GM12872 (cell line): ENCODE measurements around the gene CA6.

Experiments used
- TF ChIP-seq, protein P1 (sequence below): IDR thresholded peaks from 3 replicates; pipeline ENCODE4 v1.5.1; 2011; ENCODE audit warnings: low read depth, mild to moderate bottlenecking, low read length, moderate library complexity; ENCODE audit not compliant: insufficient read depth

CA6 gene

GRCh38 chr1:8925406-8925805 is 20.3 kb upstream of the CA6 start:
- TF ChIP-seq, protein P1, sequence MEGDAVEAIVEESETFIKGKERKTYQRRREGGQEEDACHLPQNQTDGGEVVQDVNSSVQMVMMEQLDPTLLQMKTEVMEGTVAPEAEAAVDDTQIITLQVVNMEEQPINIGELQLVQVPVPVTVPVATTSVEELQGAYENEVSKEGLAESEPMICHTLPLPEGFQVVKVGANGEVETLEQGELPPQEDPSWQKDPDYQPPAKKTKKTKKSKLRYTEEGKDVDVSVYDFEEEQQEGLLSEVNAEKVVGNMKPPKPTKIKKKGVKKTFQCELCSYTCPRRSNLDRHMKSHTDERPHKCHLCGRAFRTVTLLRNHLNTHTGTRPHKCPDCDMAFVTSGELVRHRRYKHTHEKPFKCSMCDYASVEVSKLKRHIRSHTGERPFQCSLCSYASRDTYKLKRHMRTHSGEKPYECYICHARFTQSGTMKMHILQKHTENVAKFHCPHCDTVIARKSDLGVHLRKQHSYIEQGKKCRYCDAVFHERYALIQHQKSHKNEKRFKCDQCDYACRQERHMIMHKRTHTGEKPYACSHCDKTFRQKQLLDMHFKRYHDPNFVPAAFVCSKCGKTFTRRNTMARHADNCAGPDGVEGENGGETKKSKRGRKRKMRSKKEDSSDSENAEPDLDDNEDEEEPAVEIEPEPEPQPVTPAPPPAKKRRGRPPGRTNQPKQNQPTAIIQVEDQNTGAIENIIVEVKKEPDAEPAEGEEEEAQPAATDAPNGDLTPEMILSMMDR: no peak

DNA sequence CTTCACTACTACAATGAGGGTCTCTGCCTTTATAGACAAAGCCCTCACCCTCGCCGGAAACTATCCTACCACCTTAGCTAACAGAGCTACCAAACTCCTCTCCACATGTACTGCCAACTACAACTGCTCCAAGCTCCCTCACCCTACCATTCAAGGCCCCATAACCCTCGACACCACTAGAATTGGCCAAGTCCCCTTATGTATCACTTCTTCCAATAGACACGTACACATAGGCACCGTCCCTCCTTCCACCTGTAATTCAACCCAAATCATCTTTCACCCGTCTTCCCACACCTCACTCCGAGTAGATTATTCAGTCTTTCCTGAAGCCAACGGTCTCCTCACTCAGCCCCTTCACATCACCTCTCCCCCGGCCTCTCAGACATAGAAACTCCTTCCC is 19.7 kb upstream of the CA6 start:
- TF ChIP-seq, protein P1: no peak

DNA sequence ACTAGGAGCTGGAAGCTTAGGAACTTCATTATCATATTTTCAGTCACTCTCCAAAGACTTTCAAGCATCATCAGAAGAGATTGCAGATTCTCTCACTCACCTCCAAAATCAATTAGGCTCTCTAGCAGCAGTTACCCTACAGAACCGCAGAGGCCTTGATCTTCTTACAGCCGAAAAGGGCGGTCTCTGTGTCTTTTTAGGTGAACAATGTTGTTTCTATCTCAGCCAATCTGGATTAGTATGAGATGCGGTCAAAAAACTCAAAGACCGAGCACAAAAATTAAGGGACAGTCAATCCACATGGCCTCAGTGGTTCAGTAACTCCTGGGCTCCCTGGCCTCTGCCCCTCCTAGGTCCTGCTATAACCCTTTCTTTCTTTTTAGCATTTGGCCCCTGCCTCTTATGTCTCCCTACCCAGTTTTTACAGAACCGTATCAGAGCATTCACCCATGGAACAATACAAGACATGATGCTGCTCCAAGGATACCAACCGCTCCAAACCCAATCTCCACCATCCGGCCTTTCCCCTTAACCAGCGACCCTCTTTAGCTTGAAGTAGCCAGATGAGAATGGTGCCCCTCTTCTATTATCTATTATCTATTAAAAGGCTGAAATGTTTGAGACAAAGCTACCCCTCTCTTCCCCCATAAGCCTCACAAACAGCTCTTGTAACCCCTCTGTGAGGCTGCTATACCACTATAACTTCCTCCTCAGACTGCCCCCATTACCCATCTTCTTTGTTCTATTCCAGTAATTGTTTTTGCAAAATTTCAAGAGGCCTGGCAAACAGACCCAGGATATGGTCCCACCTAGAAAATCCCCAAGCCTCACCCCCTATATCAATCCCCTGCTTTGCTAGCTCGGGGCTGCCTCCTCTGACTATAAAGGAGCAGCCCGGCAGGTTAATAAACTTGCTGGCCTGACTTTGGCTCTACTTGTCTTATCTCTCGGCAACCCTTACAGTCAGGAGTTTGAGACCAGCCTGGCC is 18.7 kb upstream of the CA6 start:
- TF ChIP-seq, protein P1: no peak

GRCh38 chr1:8930116-8930515 is 15.6 kb upstream of the CA6 start:
- TF ChIP-seq, protein P1: no peak

- TF ChIP-seq, protein P1: no peak
Observed at GRCh38 chr1:8937701-8938100, 8.0 kb upstream of the CA6 start.

GRCh38 chr1:8938232-8938999 is 7.3 kb upstream of the CA6 start:
- TF ChIP-seq, protein P1: no peak

GRCh38 chr1:8939000-8939265 is 6.7 kb upstream of the CA6 start:
- TF ChIP-seq, protein P1: no peak
